Suprapubic skin (tissue), 4 donors: ENCODE results near the gene CACNA2D1. TPM values are rescaled to one million over a fixed set of nuclear protein-coding genes. Genes with fewer than 3 reads are reported as not detected.

ENCODE experiments used
- DNase-seq, 2 donors: peaks; one replicate each; pipeline ENCODE4 v3.0.0-alpha.2; 2019; ENCODE audit warnings: low spot score in 2 of 2
- H3K27ac ChIP-seq: fragments of 200-600 bp; sonication (generic); one replicate; pipeline ENCODE4 v1.5.1; 2019
- H3K27me3 ChIP-seq: fragments of 200-600 bp; sonication (generic); one replicate; pipeline ENCODE4 v1.5.1; 2019
- H3K36me3 ChIP-seq: fragments of 200-600 bp; sonication (generic); one replicate; pipeline ENCODE4 v1.5.1; 2019
- H3K4me1 ChIP-seq: fragments of 200-600 bp; sonication (generic); one replicate; pipeline ENCODE4 v1.5.1; 2019
- H3K4me3 ChIP-seq: fragments of 200-600 bp; sonication (generic); one replicate; pipeline ENCODE4 v1.5.1; 2019; ENCODE audit warnings: mild to moderate bottlenecking
- H3K9me3 ChIP-seq: fragments of 200-600 bp; sonication (generic); one replicate; pipeline ENCODE4 v1.5.1; 2019
- CTCF ChIP-seq, 2 donors: fragments of 200-600 bp in 1 of 2; fragments of 450-650 bp in 1 of 2; sonication (generic) in 1 of 2; IDR thresholded peaks; one replicate each; pipeline ENCODE4 v1.5.1; 2016 to 2019; ENCODE audit warnings: antibody characterized with exemption in 2 of 2, mild to moderate bottlenecking in 1 of 2, moderate library complexity in 1 of 2
- EP300 ChIP-seq: sonication (generic); formaldehyde crosslinking; IDR thresholded peaks from one replicate; pipeline ENCODE4 v1.6.1; 2017; ENCODE audit warnings: antibody characterized with exemption
- POLR2A ChIP-seq, 2 donors: fragments of 450-650 bp; IDR thresholded peaks; one replicate each; pipeline ENCODE4 v1.6.1; 2017; ENCODE audit warnings: antibody characterized with exemption in 2 of 2, mild to moderate bottlenecking in 2 of 2, moderate library complexity in 2 of 2
- POLR2AphosphoS5 ChIP-seq, 3 donors: sonication (generic); formaldehyde crosslinking; IDR thresholded peaks; one replicate each; pipeline ENCODE4 v1.6.1; 2017; ENCODE audit warnings: antibody characterized with exemption in 3 of 3
- WGBS: methylation state at CpG from one replicate; pipeline ENCODE4 v1.1.5; 2018; 5-methylcytosine and 5-hydroxymethylcytosine counted together
- total RNA-seq, 4 donors: library from RNA; depleted of rRNA; stranded (reverse); fragments of >200 nt; gene quantifications; one replicate each; pipeline ENCODE4 v1.1.0, GENCODE V29; 2016

The CACNA2D1 gene
- total RNA-seq, 4 donors from 2014 or later: 9.3 to 16.9 (median 10.6) TPM

GRCh38 chr7:82053453-82054032 lies 390.0 kb downstream of the CACNA2D1 start:
- no peaks in the 10 kb centered on the region for H3K27me3 ChIP-seq
- DNase-seq: no peak
- H3K9me3 ChIP-seq: no peaks in the 10 kb centered on the region
- H3K4me3 ChIP-seq: no peak overlapping the region
- no peak overlapping the region for H3K27ac ChIP-seq
- no peaks in the 10 kb centered on the region for H3K36me3 ChIP-seq
- TF ChIP-seq POLR2A (IDR thresholded peaks at IDR 0.05) (no peak), EP300 (no peak), POLR2AphosphoS5 (IDR thresholded peaks at IDR 0.05) (no peak), CTCF (IDR thresholded peaks at IDR 0.05) (no peak)
- no peaks in the 10 kb centered on the region for H3K4me1 ChIP-seq
- WGBS: 90% methylated on average over 3 of the region's 3 CpGs

GRCh38 chr7:82051601-82052000 lies 392.0 kb downstream of the CACNA2D1 start:
- Histone ChIP-seq H3K4me1 (no peaks in the 10 kb centered on the region), H3K9me3 (no peaks in the 10 kb centered on the region), H3K27me3 (no peaks in the 10 kb centered on the region), H3K27ac (no peak overlapping the region), H3K4me3 (no peak overlapping the region), H3K36me3 (no peaks in the 10 kb centered on the region)
- 71% methylated on average over 2 of the region's 2 CpGs for WGBS
- no peak for DNase-seq
- TF ChIP-seq POLR2A (IDR thresholded peaks at IDR 0.05): no peak
- TF ChIP-seq POLR2AphosphoS5 (IDR thresholded peaks at IDR 0.05): no peak
- TF ChIP-seq EP300: no peak
- TF ChIP-seq CTCF (IDR thresholded peaks at IDR 0.05): no peak

GRCh38 chr7:82050792-82051191 lies 392.8 kb downstream of the CACNA2D1 start:
- no peak for DNase-seq
- H3K27me3 ChIP-seq: no peaks in the 10 kb centered on the region
- no peaks in the 10 kb centered on the region for H3K9me3 ChIP-seq
- H3K36me3 ChIP-seq: no peaks in the 10 kb centered on the region
- WGBS: 79% methylated on average over 4 of the region's 4 CpGs
- H3K4me1 ChIP-seq: no peaks in the 10 kb centered on the region
- H3K4me3 ChIP-seq: no peak overlapping the region
- H3K27ac ChIP-seq: no peak overlapping the region
- TF ChIP-seq CTCF (IDR thresholded peaks at IDR 0.05): no peak
- TF ChIP-seq POLR2AphosphoS5 (IDR thresholded peaks at IDR 0.05): no peak

- Histone ChIP-seq H3K36me3 (no peaks in the 10 kb centered on the region), H3K27ac (no peak overlapping the region), H3K4me1 (no peaks in the 10 kb centered on the region), H3K4me3 (no peak overlapping the region), H3K27me3 (no peaks in the 10 kb centered on the region), H3K9me3 (no peaks in the 10 kb centered on the region)
- DNase-seq: no peak
- TF ChIP-seq EP300 (no peak), CTCF (IDR thresholded peaks at IDR 0.05) (no peak), POLR2A (IDR thresholded peaks at IDR 0.05) (no peak), POLR2AphosphoS5 (IDR thresholded peaks at IDR 0.05) (no peak)
- WGBS: 83% methylated on average over 1 of the region's 1 CpG
Observed at GRCh38 chr7:82049891-82050533, 393.6 kb downstream of the CACNA2D1 start.

GRCh38 chr7:82049442-82049841 lies 394.1 kb downstream of the CACNA2D1 start:
- H3K27ac ChIP-seq: no peak overlapping the region
- no peaks in the 10 kb centered on the region for H3K4me1 ChIP-seq
- no peak for DNase-seq
- no peak for TF ChIP-seq EP300
- no peak for TF ChIP-seq POLR2AphosphoS5 (IDR thresholded peaks at IDR 0.05)
- H3K4me3 ChIP-seq: no peak overlapping the region
- WGBS: 70% methylated on average over 5 of the region's 5 CpGs
- H3K36me3 ChIP-seq: no peaks in the 10 kb centered on the region
- H3K27me3 ChIP-seq: no peaks in the 10 kb centered on the region
- no peaks in the 10 kb centered on the region for H3K9me3 ChIP-seq
